GM19238 (cell line): Measurements from ENCODE around the gene ITPR2.

Source experiments
- DNase-seq: peaks from one replicate; pipeline ENCODE4 v3.0.0; 2011; ENCODE audit warnings: low spot score; ENCODE audit not compliant: insufficient read length

ITPR2 gene

DNA sequence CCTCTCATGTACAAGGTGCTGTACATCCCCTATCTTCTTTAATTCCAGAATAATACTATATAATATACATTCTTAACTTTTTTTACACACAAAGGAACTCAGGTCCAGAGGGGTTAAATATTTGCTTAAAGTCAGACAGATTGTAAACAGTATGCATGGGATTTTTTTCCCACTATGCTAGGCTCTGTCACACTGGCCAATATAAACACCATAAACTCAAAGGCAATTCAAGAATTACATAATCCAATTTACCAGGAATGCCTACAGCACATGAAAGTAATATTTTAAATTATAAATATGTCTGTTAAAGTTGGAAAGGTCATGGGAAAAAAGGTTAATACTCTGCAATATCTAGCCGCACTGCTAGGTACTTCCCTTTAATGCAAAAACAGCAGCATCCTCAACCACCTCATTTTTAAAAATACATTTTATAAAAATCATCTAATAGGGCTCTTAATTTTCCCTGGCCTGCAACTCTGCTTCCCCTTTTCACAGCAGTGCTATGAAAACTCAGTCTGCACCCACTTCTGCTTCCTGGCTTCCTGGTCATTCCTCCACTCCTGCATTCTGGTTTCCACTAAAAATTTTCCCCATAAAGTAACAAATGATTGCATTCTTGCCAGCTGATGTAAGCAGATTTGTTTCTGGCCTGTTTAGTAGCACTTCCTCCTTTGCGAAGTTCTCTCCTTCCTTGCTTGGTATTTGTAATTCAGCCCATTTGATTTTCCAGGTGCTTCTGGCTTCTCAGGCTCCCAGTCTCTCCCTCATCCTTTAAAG is 128.1 kb downstream of the ITPR2 start:
- DNase-seq = no peak

- no peak for DNase-seq
Measured at GRCh38 chr12:26704214-26704613, 128.8 kb downstream of the ITPR2 start.

GRCh38 chr12:26702741-26703140 is 130.3 kb downstream of the ITPR2 start:
- DNase-seq = no peak

DNA sequence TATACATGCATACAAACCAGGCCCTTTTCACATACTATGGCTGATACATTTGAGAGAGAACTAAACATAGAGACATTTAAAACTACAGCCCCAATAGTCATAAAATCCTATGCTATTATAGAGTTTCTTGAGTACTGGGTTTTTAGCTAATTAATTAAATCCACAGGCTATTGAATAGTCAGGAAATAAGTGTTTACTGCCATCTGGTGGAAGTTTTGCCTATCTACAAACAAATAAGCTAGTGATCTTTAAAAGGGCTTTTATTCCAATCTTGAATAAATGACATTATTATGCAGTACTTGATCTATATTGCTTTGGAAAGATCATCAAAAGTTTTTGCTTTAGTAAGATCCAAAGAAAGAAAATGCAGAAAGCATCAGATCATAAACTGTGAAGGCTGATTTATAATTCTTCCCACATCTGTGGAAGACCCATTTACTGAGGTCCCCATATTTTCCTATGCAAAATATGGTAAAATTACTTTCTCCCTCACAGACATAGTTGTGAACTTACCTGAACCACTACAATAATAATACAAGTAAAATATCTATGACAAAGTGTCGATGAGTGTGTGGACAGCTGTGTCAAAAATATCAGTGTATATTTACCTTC is 131.3 kb downstream of the ITPR2 start:
- no peak for DNase-seq

DNA sequence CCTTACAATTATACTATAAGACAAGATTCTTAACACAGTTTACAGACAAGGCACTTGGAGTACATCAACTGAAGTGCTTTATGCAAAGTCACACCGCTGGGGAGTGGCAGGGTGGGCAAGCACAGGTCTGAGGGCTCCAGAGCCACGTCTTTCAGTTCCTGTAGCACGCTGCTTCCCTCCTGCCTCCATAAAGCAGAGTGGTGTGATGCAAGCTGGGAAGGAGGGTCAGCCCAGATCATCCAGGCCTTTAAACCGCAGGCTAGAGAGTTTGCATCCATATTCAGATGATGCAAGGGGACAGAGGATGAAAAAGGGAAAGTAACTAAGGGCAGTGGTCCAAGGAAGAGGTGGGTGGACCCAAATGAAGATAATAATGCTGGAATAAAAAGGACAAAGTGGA is 132.6 kb downstream of the ITPR2 start:
- DNase-seq = no peak

DNA sequence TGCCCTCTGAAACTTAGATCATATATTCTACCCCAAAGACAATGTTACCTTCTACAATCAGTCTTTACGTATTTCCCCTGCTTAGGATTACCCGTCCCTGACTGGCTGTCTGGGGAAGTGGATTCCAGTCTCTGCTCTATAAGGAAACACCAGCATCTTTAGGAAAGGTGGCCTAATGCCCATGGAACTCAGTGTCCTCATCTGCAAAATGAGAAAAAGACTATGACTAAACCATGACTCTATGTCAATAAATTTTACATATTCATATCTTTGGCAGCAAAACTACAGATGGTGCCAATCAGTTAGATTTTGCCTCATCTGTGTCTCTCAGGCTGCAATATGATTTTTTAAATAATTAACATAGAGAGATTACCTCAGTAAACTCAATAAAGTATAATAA is 133.8 kb downstream of the ITPR2 start:
- DNase-seq = no peak

- DNase-seq = no peak
Measured at GRCh38 chr12:26698186-26698585, 134.8 kb downstream of the ITPR2 start.

DNA sequence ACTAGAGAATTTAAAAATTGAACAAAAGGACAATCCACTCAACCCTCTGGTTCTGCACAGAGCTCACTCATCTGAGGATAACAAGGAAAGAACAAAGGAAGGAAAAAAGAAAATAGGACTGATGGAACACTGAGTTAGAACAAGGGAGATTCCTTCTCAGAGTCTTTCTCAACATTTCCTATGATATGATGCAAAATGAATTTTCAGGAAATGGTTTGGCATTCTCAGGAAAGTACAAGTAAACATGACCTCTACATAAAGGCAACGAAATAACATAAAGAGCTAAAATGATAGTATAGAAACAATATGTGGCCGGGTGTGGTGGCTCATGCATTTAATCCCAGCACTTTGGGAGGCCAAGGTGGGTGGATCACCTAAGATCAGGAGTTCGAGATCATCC is 135.8 kb downstream of the ITPR2 start:
- DNase-seq = no peak

GRCh38 chr12:26696613-26697092 is 136.3 kb downstream of the ITPR2 start:
- no peak for DNase-seq

DNA sequence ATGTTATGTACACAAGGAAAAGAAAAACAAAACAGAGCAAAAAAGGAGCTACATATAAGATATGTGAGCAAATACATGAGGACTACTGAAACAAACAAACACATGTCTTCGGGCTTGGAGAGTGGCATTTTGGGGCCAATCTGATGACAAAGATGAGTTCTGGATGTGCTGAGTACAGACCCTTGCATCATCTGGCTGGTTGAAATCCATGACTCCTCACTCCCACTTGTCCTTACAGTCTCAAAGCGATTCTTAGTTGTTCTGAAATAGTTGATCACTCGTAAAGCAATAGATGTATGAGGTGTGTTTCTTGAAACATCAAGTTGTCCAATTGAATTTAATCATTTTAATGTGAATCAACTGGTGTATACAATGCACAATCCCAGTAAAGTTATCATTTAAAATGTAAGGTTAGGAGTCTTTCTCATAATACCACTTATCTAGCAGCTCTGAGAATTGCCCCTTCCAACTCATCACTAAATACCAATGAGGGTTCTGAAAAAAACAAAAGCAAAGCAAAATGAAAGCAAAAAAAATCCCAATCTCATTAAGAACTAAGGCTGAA is 136.9 kb downstream of the ITPR2 start:
- DNase-seq = no peak

DNA sequence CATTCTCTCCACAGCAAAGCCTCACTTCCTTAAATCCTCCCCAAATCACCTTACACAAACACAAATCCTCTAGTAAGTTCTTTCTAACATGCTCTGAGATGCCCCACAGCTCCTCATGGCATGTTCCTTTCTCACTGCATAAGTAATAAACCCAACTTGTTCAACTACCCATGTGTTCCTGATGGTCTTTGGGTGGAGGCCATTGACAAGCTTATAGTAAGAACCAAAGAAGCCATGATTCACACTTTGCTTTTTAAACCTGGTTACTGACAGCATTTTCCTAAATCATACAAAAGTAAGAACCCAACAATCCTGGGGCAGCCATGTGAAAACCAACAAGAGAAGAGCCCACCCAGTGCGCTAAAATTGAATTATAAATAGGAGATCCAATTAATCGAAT is 138.6 kb downstream of the ITPR2 start:
- DNase-seq = no peak

GRCh38 chr12:26692407-26692806 is 140.6 kb downstream of the ITPR2 start:
- DNase-seq = no peak

DNA sequence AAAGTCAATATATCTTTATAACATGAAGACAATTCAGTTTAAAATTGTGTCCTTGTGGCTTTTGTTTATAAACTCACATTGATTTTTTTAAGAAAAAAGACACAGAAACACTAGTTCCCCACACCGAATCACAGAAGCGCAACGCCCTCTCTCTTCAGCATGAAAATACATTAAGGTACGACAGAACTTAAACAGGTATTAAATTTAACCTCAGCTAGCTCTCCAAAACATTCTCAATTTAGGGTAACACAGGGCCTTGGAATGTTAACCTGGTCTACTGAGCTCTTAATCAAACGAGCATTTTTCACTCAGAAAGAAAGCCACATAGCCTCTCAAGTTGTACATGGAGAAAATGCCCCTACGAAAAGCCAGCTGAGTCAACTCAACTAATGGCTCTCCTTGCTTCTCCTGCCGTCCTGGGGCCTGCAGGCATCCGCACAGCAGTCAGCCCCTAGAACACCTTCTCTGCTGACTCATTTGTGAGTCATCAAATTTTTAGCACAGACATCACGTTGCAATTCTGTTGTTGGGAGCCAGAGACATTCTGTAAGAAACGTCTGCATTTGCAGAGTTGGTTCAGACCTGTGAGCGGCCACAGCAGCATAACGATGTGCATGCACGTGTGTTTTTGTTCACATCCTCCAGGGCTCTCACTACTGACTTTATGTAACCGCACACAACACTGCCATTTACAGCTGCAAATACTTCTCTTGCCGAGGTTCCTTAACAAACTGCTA is 141.6 kb downstream of the ITPR2 start:
- no peak for DNase-seq

- DNase-seq = no peak
Measured at GRCh38 chr12:26690601-26691000, 142.4 kb downstream of the ITPR2 start.

- DNase-seq = no peak
Measured at GRCh38 chr12:26689281-26689841, 143.6 kb downstream of the ITPR2 start.

DNA sequence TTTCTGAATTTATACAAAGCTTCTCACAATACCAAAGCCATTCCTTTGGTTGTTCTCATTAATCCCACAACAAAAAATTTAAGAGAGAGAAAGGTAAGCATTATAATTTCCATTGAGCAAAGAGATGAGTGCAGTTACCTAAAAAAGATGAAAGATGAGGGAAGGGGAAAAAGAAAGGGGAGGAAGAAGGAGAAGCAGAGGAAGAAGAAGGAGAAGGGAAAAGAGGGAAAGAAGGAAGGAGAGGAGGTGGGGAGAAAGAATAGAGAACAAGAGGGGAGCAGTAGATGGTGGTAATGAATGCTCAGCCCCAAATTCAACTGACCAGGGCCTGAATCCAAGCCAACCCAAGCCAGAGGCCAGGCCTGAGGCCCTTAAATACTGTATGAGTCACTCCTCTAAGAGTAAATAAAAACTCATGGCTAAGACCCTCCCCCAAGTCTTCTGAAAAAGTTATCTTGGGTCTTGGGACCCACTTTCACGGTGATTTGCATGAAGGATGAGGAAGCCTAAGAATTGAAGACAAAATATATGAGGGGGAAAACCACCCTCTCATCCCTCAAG is 144.6 kb downstream of the ITPR2 start:
- no peak for DNase-seq

GRCh38 chr12:26686408-26686807 is 146.6 kb downstream of the ITPR2 start:
- no peak for DNase-seq

- DNase-seq = no peak
Measured at GRCh38 chr12:26684101-26684500, 148.9 kb downstream of the ITPR2 start.

GRCh38 chr12:26683443-26683842 is 149.6 kb downstream of the ITPR2 start:
- no peak for DNase-seq

GRCh38 chr12:26680727-26681455 is 152.1 kb downstream of the ITPR2 start:
- DNase-seq = no peak
